Non-pigmented ciliary epithelial cell (primary cell): ENCODE results near the gene ILK.

ENCODE experiments used
- DNase-seq: peaks from one replicate; pipeline ENCODE4 v3.0.0-alpha.2; 2010; ENCODE audit warnings: low read depth

The ILK gene

GRCh38 chr11:6603287-6604080 is at the start of gene ILK, which contains the start of gene RRP8:
ILK (plus strand) TSS chr11:6603774; CDS start chr11:6604272, 498 bp downstream.
RRP8 (minus strand) TSS chr11:6603616; CDS start chr11:6603502, 114 bp downstream.
- DNase-seq, result no peak

DNA sequence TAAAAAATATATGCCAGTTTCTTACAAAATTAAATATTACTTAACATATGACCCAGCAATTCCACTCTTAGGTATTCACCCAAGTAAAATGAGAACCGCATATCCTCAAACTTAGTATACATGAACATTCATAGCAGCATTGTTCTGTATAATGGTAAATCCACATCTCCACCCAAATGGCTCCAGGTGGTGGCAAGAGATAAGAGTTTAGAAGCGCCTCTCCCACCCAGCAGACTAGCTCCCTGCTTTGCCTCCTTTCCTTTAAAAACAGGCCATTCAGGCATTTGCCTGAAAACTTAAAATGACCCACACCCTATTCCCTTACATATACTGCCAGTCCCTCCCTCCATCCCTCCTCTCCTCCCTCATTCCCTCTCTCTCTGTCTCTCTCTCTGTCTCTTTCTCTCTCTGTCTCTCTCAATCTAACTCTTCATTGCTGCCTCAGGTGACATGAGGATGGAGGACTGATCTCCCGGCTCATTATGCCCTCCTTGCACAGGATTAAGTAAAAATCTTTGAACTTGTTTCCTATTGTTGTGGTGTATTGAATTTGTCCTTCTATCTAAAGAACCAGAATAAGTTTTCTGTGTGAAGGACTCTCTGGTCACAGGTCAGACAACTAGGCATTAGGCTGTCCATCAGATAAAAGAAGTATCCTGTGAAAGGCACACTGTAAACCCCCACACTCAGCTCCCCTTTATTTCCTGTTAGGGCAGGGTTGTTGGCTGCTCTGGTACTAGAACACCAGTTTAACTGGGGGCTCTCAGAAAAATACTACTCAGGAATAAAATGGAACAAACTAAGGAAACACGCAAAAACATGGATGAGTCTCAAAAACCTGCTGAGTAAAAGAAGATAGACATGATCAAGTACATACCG is 48.5 kb upstream of the ILK start:
- no peak for DNase-seq

- no peak for DNase-seq
Observed at GRCh38 chr11:6556139-6556949, 47.2 kb upstream of the ILK start.

- no peak for DNase-seq
Observed at GRCh38 chr11:6557063-6557462, 46.5 kb upstream of the ILK start.

DNA sequence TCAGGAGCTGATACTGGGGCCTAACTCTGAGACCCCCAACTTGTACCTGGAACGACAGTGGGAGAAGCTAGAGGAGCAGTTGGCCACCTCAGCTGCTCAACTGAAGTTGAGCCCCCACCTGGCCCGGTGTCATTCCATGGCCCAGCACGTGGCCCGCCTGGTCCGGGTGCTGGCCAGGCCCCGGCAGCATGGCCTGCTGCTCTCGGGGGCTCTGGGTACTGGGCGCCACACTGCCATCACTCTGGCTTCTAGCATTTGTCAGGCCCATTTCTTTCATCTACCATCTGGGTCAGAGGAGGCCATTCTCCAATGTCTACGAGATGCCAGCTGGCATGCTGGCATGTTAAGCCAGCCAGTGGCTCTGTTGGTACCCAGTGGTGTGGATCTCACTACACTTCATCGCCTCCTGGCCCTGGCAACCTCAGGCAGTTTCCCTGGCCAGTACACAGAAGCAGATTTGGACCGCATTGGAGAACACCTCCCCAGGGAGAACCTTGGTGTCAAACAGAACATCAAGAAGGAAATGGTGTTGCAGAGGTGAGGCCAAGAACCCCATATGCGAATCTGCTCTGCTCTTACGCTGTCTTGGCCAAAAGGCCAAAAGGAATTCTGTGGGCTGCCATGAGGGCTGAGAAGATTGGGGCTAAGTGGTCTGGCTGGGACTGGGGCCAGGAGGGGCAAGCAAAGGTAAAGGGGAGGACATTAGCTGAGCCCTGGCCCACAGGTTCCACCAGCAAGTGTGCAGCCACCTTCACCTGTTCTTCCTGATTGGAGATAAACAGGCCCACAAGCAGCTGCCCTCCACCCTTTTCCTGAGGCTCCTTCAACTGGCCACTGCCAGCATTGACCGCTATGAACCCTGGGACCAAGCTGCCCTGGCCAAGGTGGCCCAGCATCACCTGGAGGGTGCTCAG is 45.6 kb upstream of the ILK start:
- DNase-seq, result no peak

- no peak for DNase-seq
Observed at GRCh38 chr11:6559369-6559768, 44.2 kb upstream of the ILK start.

DNA sequence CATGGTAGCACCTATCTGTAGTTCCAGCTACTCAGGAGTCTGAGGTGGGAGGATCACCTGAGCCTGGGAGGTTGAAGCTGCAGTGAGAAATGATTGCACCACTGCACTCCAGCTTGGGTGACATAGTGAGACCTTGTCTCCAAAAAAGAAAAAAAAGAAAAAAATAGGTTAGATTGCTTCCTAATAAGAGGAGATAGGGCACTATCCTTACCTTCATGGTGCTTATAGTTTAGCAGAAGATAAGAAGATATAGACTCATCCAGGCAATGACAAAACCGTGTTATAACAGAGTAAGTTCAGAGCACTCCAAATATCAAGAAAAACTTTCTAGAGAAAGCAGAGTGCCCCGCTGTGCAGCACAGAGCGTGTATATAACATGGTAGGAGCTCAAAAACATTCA is 42.3 kb upstream of the ILK start:
- DNase-seq, result no peak

GRCh38 chr11:6563121-6563619 is 40.4 kb upstream of the ILK start:
- no peak for DNase-seq

- no peak for DNase-seq
Observed at GRCh38 chr11:6563667-6564066, 39.9 kb upstream of the ILK start.

DNA sequence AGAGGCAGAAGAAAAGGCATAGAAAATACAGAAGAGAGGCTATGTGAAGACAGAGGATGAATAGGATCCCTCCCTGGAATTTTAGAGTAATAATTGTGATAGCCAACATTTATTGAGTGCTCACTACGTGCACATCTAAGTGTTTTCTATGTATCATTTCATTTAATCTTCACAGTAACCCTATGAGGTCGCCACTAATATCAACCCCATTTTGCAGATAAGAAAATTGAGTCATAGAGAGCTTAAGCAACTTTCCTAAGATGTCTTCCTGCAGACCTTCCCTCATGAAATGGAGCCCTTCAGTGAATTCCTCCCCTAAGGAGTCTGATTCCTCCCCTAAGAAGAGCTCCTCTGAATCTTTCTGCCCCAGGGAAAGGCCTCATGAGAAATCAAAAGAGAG is 38.2 kb upstream of the ILK start:
- DNase-seq, result no peak

- DNase-seq, result no peak
Observed at GRCh38 chr11:6565988-6566703, 37.4 kb upstream of the ILK start.

DNA sequence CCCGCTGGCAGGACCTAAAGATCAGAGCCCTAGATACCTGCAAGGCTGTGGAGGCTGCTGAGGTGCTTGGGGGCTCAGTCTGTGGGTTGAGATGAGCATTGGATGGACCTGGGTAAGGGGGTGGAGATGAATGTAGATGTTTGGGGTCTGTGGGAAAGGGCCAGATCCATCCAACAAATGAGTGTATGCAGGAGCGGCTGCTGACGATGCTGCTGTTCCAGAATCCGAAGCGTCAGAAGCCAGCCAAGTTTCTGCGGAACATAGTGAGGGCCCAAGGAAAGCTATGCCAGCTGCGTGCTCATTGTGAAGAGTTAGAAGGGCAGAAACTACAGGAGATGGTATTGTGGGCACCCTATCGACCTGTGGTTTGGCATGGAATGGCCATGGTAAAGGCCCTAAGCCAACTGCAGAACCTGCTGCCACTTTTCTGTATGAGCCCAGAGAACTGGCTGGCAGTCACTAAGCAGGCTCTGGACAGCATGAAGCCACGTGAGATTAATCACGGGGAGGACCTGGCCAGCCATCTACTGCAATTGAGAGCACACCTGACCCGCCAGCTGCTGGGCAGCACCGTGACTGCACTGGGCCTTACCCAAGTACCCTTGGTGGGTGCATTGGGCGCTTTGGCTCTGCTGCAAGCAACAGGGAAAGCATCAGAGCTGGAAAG is 36.7 kb upstream of the ILK start:
- no peak for DNase-seq

- no peak for DNase-seq
Observed at GRCh38 chr11:6567371-6567745, 36.2 kb upstream of the ILK start.

- peak; percentile 38 for DNase-seq
Observed at GRCh38 chr11:6568191-6568918, 35.2 kb upstream of the ILK start.

DNA sequence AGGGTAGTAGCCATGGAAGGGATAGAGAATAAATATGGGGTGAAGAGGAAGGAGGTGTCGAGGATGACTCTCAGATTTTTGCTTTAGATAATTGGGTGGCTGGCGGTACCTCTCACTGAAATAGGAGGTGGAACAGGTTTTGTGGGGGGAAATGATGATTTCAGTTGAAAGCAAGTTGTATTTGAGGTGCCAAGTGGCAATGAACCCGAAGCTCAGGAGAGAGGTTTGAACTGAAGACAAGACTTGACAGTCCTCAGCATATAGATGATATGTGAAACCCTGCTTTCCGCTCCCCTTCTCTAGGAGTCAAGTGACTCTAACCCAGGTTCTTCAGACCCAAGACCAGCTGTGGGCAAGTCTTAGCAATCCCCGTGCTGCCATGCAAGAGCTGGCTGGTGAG is 33.9 kb upstream of the ILK start:
- DNase-seq, result no peak

DNA sequence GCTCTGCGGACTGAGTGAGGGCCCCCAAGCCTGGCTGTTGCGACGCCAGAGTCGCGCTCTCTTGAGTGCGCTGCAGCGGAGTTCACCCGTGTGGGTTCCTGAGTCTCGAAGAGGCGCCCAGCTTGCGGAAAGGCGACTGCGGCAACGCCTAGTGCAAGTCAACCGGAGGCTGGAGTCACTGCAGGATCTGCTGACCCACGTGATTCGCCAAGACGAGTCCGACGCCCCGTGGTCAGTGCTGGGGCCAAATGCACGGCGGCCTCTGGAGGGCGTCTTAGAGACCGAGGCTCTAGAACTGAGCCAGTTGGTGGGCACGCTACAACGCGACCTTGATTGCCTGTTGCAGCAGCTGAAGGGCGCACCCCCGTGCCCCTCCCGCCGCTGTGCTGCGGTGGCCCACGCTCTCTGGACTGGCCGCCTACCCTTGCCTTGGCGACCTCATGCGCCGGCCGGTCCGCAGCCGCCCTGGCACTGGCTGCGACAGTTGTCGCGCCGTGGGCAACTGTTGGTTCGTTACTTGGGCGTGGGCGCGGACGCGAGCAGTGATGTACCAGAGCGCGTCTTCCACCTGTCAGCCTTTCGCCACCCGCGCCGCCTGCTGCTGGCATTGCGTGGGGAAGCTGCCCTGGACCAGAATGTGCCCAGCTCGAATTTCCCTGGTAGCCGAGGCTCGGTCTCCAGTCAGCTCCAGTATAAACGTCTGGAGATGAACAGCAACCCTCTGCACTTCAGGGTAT is 32.7 kb upstream of the ILK start:
- no peak for DNase-seq

DNA sequence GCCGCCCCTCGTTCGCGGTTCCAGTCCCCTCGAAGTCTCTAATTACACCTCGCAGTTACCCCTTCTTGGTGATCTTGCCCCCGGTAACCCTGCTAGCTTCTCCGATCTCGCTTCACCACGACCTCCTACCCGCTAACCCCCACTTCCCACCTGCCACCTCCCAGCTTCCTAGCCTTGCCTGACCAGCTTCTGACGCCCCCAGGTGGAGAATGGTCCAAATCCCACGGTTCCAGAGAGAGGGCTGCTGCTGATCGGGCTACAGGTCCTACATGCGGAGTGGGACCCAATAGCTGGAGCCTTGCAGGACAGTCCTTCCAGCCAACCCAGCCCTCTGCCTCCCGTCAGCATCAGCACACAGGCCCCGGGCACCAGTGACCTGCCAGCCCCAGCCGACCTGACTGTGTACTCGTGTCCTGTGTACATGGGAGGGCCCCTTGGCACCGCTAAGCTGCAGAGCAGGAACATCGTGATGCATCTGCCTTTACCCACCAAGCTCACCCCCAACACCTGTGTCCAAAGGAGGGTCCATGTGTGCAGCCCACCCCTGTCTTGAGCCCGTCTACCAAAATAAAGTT is 32.1 kb upstream of the ILK start:
- DNase-seq, result no peak

- peak; percentile 44 for DNase-seq
Observed at GRCh38 chr11:6572215-6572614, 31.4 kb upstream of the ILK start.
